HepG2 (cell line): ENCODE data around the gene CCDC91. TPM values are rescaled to one million over a fixed set of nuclear protein-coding genes. Genes with fewer than 3 reads are reported as not detected.

Experiments
- ATAC-seq: fragments of 200-7000 bp; cut with Tn5 transposase; 3 replicates; pipeline ENCODE4 v1.9.1; 2020; ENCODE audit warnings: mild to moderate bottlenecking, moderate library complexity
- BruUV-seq: library from RNA; stranded (reverse); fragments of 400-500 nt; replicated peaks from 2 replicates; lab custom pipeline; 2021; lab: Mats Ljungman, UMichigan
- CTCF ChIA-PET: fragments of 300-600 bp; formaldehyde crosslinking; extraction: SDS; loops from one replicate; lab custom pipeline; 2021; ENCODE audit warnings: low total read pairs, inconsistent platforms, low intra/inter-chr PET ratio; lab: Yijun Ruan, JAX
- POLR2A ChIA-PET: fragments of 350-600 bp; sonication (Branson Sonifier 250); formaldehyde crosslinking; loops from one replicate; lab custom pipeline; 2020; ENCODE audit warnings: antibody characterized with exemption, inconsistent platforms; lab: Yijun Ruan, JAX
- DNase-seq: peaks from one replicate; pipeline ENCODE4 v3.0.0-alpha.2; 2015; ENCODE audit warnings: low spot score
- FAIRE-seq: peaks from 3 replicates; lab custom pipeline; 2011; peaks lifted over from hg19 to GRCh38; lab: Jason Lieb, UNC
- H2AFZ ChIP-seq: one replicate; pipeline ENCODE4 v1.6.1; 2011; ENCODE audit warnings: low read length, inconsistent platforms
- H3K27ac ChIP-seq: fragments of 300-600 bp; 3 replicates; pipeline ENCODE4 v1.8.0; 2011; ENCODE audit warnings: mixed run types, mild to moderate bottlenecking, mixed read lengths, low read length, inconsistent platforms; ENCODE audit not compliant: insufficient read depth; ENCODE audit errors: extremely low read length
- H3K27me3 ChIP-seq, 2 experiments: fragments of 200-600 bp in 1 of 2; 2 replicates in 1 of 2; 3 replicates in 1 of 2; pipeline versions ENCODE4 v1.6.0 to v1.8.0; 2011; ENCODE audit warnings: low read length in 2 of 2, mild to moderate bottlenecking in 2 of 2, moderate library complexity in 2 of 2, inconsistent platforms in 1 of 2; ENCODE audit not compliant: insufficient read depth in 2 of 2, control insufficient read depth in 1 of 2
- H3K36me3 ChIP-seq, 2 experiments: fragments of 200-600 bp in 1 of 2; replicated peaks in 1 of 2; 2 replicates in 1 of 2; 3 replicates in 1 of 2; pipeline versions ENCODE4 v1.5.1 to v1.8.0; 2011; ENCODE audit warnings: low read length in 2 of 2, inconsistent platforms in 1 of 2; ENCODE audit not compliant: insufficient read depth in 2 of 2, control insufficient read depth in 1 of 2
- H3K4me1 ChIP-seq: 2 replicates; pipeline ENCODE4 v1.5.1; 2012; ENCODE audit warnings: low read length, inconsistent platforms; ENCODE audit not compliant: insufficient read depth
- H3K4me2 ChIP-seq: 2 replicates; pipeline ENCODE4 v1.6.0; 2011; ENCODE audit warnings: low read depth, low read length, inconsistent platforms
- H3K4me3 ChIP-seq, 3 experiments: fragments of 200-600 bp in 1 of 3; sonication (generic), shearing (Covaris generic) in 1 of 3; replicated peaks in 1 of 3; 2 replicates each; pipeline ENCODE4 v1.5.1; 2011 to 2016; ENCODE audit warnings: low read length in 3 of 3, inconsistent platforms in 2 of 3, low read depth in 2 of 3, mild to moderate bottlenecking in 2 of 3, control low read depth in 1 of 3, mixed read lengths in 1 of 3; ENCODE audit not compliant: insufficient read depth in 1 of 3
- H3K79me2 ChIP-seq: one replicate; pipeline ENCODE4 v1.6.1; 2011; ENCODE audit warnings: low read length, inconsistent platforms; ENCODE audit not compliant: insufficient read depth
- H3K9ac ChIP-seq: 2 replicates; pipeline ENCODE4 v1.6.0; 2011; ENCODE audit warnings: mild to moderate bottlenecking, low read depth, low read length, inconsistent platforms; ENCODE audit not compliant: insufficient read depth
- H3K9me3 ChIP-seq: 2 replicates; pipeline ENCODE4 v1.5.1; 2012; ENCODE audit warnings: mild to moderate bottlenecking, low read length
- H4K20me1 ChIP-seq: 2 replicates; pipeline ENCODE4 v1.6.0; 2011; ENCODE audit warnings: inconsistent platforms, mild to moderate bottlenecking, low read length, moderate library complexity; ENCODE audit not compliant: insufficient read depth
- ARHGAP35 ChIP-seq: sonication (generic); formaldehyde crosslinking; IDR thresholded peaks from 2 replicates; pipeline ENCODE4 v1.9.0; 2022; ENCODE audit warnings: mild to moderate bottlenecking, inconsistent platforms, moderate library complexity, missing genetic modification reagents, borderline replicate concordance
- ATF7 ChIP-seq, 2 experiments: fragments of 450-650 bp in 1 of 2; sonication (generic) in 1 of 2; formaldehyde crosslinking in 1 of 2; IDR thresholded peaks; 2 replicates each; pipeline versions ENCODE4 v1.4.0 to v1.6.1; 2016 to 2020; ENCODE audit warnings: antibody characterized with exemption in 1 of 2, mild to moderate bottlenecking in 1 of 2, missing genetic modification reagents in 1 of 2
- CBX1 ChIP-seq: IDR thresholded peaks from one replicate; pipeline ENCODE4 v1.6.1; 2016; ENCODE audit warnings: antibody characterized with exemption, low read depth
- DNMT3B ChIP-seq: conservative IDR thresholded peaks from 2 replicates; pipeline ENCODE4 v1.6.1; 2016; ENCODE audit warnings: missing biosample characterization, control low read depth
- ELK4 ChIP-seq: sonication (generic); formaldehyde crosslinking; IDR thresholded peaks from 2 replicates; pipeline ENCODE4 v1.9.0; 2021; ENCODE audit warnings: missing genetic modification reagents, borderline replicate concordance
- MEIS2 ChIP-seq: sonication (generic); formaldehyde crosslinking; IDR thresholded peaks from 2 replicates; pipeline ENCODE4 v1.9.0; 2021; ENCODE audit warnings: mild to moderate bottlenecking, missing genetic modification reagents
- NFE2L1 ChIP-seq: sonication (generic); formaldehyde crosslinking; IDR thresholded peaks from 2 replicates; pipeline ENCODE4 v1.4.0; 2020; ENCODE audit warnings: missing genetic modification reagents, mild to moderate bottlenecking, borderline replicate concordance
- PAWR ChIP-seq: sonication (generic); formaldehyde crosslinking; IDR thresholded peaks from 2 replicates; pipeline ENCODE4 v1.4.0; 2020; ENCODE audit warnings: missing genetic modification reagents, mild to moderate bottlenecking, borderline replicate concordance
- PHF21A ChIP-seq: sonication (generic); formaldehyde crosslinking; IDR thresholded peaks from 2 replicates; pipeline ENCODE4 v1.5.0; 2020; ENCODE audit warnings: mild to moderate bottlenecking, missing genetic modification reagents
- SP140L ChIP-seq: sonication (generic); formaldehyde crosslinking; IDR thresholded peaks from 2 replicates; pipeline ENCODE4 v1.4.0; 2020; ENCODE audit warnings: missing genetic modification reagents, borderline replicate concordance
- TFDP2 ChIP-seq: sonication (generic); formaldehyde crosslinking; IDR thresholded peaks from 2 replicates; pipeline ENCODE4 v1.4.0; 2020; ENCODE audit warnings: missing genetic modification reagents
- ZBTB26 ChIP-seq: IDR thresholded peaks from 2 replicates; pipeline ENCODE4 v1.6.1; 2016; ENCODE audit warnings: missing compliant biosample characterization, missing genetic modification reagents, borderline replicate concordance
- ZNF34 ChIP-seq: sonication (generic); formaldehyde crosslinking; IDR thresholded peaks from 2 replicates; pipeline ENCODE4 v1.4.0; 2020; ENCODE audit warnings: mild to moderate bottlenecking, missing genetic modification reagents, borderline replicate concordance
- ZNF777 ChIP-seq: sonication (generic); formaldehyde crosslinking; IDR thresholded peaks from 2 replicates; pipeline ENCODE4 v1.4.0; 2020; ENCODE audit warnings: missing genetic modification reagents
- ZNF839 ChIP-seq: sonication (generic); formaldehyde crosslinking; IDR thresholded peaks from 2 replicates; pipeline ENCODE4 v1.4.0; 2020; ENCODE audit warnings: missing genetic modification reagents, mild to moderate bottlenecking, borderline replicate concordance
- WGBS: methylation state at CpG from one replicate; pipeline ENCODE4 v1.1.6; 2017; ENCODE audit warnings: low lambda C conversion rate; 5-methylcytosine and 5-hydroxymethylcytosine counted together
- in situ Hi-C: cut with HindIII; loops from 2 replicates; pipeline ENCODE4 v1.10.0; 2017; ENCODE audit warnings: low pct_unique_long_range_greater_than_20kb; ENCODE audit not compliant: extremely low pct_ligation_motif_present
- intact Hi-C: fragments of 100-400 bp; cut with micrococcal nuclease; formaldehyde crosslinking; loops from one replicate; pipeline ENCODE4 v1.10.0; 2022; ENCODE audit not compliant: unreplicated experiment
- polyA plus RNA-seq, 8 experiments: library from polyadenylated mRNA; depleted of rRNA in 3 of 8; stranded (reverse) in 7 of 8; unstranded in 1 of 8; fragments of >200 nt; fragmentation: Illumina TruSeq in 4 of 8; extraction: Trizol in 4 of 8; gene quantifications; 2 replicates each; pipeline versions ENCODE4 v1.2.1 to v1.2.3, GENCODE V29; 2011 to 2016; ENCODE audit warnings: low read depth in 4 of 8, missing spikeins in 1 of 8, mixed read lengths in 1 of 8; ENCODE audit not compliant: insufficient read depth in 1 of 8
- total RNA-seq, 5 experiments: library from RNA; depleted of rRNA; stranded (reverse); fragments of >200 nt; fragmentation: Illumina TruSeq; extraction: Trizol; gene quantifications; 2 replicates each; pipeline ENCODE4 v1.2.3, GENCODE V29; 2016; ENCODE audit warnings: low read depth in 1 of 5

The CCDC91 gene
- total and polyA plus RNA-seq, 2 of the 13 experiments (the other 11 are each of a cell fraction or from before 2014, with no cell fraction given) = 9.8 to 15.8 TPM

- FAIRE-seq (no peak), DNase-seq (no peak), ATAC-seq (no peak)
- no peaks in the 10 kb centered on the region for H3K9me3 ChIP-seq
- intact Hi-C loops = no loop called here
- H4K20me1 ChIP-seq = no peaks in the 10 kb centered on the region
- H3K4me1 ChIP-seq = no peaks in the 10 kb centered on the region
- CTCF ChIA-PET = no interaction called here
- no peak overlapping the region for H3K4me2 ChIP-seq
- no peak overlapping the region for H3K4me3 ChIP-seq
- 80% methylated on average over 2 of the region's 2 CpGs for WGBS
- H3K36me3 ChIP-seq = no peaks in the 10 kb centered on the region
- TF ChIP-seq PHF21A (CRISPR knock-in tag) (no peak), ELK4 (CRISPR knock-in tag) (no peak), ZNF777 (CRISPR knock-in tag) (no peak), ZNF839 (CRISPR knock-in tag) (no peak), ZBTB26 (CRISPR knock-in tag) (no peak), ATF7 (IDR thresholded peaks at IDR 0.05) (no peak), ATF7 (CRISPR knock-in tag; IDR thresholded peaks at IDR 0.05) (no peak), NFE2L1 (CRISPR knock-in tag) (no peak), MEIS2 (CRISPR knock-in tag) (no peak), PAWR (CRISPR knock-in tag) (no peak), DNMT3B (CRISPR knock-in tag) (no peak), ARHGAP35 (CRISPR knock-in tag) (no peak), TFDP2 (CRISPR knock-in tag) (no peak), ZNF34 (CRISPR knock-in tag) (no peak), SP140L (CRISPR knock-in tag) (no peak), CBX1 (no peak)
- in situ Hi-C loops = no loop called here
- H3K27me3 ChIP-seq = no peaks in the 10 kb centered on the region
- no peak overlapping the region for H3K27ac ChIP-seq
- POLR2A ChIA-PET = no interaction called here
- no TSS peak for BruUV-seq
- H3K79me2 ChIP-seq = no peaks in the 10 kb centered on the region
- no peak overlapping the region for H2AFZ ChIP-seq
- no peak overlapping the region for H3K9ac ChIP-seq
Measured at GRCh38 chr12:28460420-28461130, 270.3 kb downstream of the CCDC91 start.
